ENCODE measurements around the gene GALNT14. TPM values are rescaled to one million over a fixed set of nuclear protein-coding genes. Genes with fewer than 3 reads are reported as not detected.

GALNT14 gene
- total RNA-seq, 4 donors from 2014 or later = 0.15 to 0.62 (median 0.35) TPM; not detected in 1

DNA sequence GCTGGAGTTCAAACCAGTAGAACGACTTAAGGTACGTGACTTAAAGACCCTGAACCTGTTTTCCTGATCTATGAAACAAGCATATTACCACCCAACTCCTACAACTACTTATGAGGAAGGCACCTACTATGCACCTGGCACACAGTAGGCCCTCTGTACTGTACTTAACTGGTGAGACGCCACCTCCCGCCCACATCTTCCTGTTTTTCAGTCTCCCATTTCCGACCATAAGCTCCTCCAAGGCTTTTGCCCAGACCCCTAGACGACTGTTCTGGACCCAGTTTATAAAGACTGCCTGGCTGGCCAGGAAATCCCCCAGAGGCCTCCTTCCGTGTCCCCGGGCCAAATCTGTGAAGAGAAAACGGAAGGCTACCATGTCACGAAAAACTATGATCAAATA, 1.5 kb downstream of the GALNT14 start:
- Histone ChIP-seq H3K4me1 (peaks cover 0 to 23% (median 13%) of the 10 kb centered on the region in 3 donors), H3K4me3 (no peak overlapping the region), H3K9me3 (no peaks in the 10 kb centered on the region), H3K36me3 (no peaks in the 10 kb centered on the region), H3K27me3 (peaks cover 70% of the 10 kb centered on the region), H3K27ac (no peak overlapping the region)
- WGBS, 2 donors (ENCODE audit: low coverage in 1 of 2) = 43 to 66% methylated on average over 4 to 8 of the region's 10 CpGs
- no peak for ATAC-seq
- TF ChIP-seq POLR2A (IDR thresholded peaks at IDR 0.05) (no peak), EP300 (IDR thresholded peaks at IDR 0.05) (no peak), POLR2AphosphoS5 (IDR thresholded peaks at IDR 0.05) (no peak)
- TF ChIP-seq, protein P1, sequence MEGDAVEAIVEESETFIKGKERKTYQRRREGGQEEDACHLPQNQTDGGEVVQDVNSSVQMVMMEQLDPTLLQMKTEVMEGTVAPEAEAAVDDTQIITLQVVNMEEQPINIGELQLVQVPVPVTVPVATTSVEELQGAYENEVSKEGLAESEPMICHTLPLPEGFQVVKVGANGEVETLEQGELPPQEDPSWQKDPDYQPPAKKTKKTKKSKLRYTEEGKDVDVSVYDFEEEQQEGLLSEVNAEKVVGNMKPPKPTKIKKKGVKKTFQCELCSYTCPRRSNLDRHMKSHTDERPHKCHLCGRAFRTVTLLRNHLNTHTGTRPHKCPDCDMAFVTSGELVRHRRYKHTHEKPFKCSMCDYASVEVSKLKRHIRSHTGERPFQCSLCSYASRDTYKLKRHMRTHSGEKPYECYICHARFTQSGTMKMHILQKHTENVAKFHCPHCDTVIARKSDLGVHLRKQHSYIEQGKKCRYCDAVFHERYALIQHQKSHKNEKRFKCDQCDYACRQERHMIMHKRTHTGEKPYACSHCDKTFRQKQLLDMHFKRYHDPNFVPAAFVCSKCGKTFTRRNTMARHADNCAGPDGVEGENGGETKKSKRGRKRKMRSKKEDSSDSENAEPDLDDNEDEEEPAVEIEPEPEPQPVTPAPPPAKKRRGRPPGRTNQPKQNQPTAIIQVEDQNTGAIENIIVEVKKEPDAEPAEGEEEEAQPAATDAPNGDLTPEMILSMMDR (IDR thresholded peaks at IDR 0.05) = no peak

DNA sequence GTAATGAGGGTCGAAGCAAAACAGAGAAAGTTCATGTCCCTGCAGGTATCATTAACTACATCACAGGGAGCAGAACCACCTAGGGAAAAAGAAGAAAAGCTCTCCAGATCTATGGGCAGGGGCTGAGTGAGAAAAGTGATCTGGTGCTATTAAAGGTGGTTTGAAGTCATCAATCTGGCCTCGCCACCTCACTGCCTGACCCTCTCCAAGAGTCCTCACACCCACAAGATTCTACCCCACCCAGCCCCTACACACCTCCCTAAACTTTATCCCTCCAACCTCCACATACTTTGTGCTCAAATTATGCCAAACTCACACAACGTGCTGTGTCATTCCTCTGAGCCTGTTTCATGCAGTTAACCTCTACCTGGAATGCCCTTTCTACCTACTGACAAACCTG, 2.2 kb downstream of the GALNT14 start:
- Histone ChIP-seq H3K4me1 (peaks cover 0 to 23% (median 13%) of the 10 kb centered on the region in 3 donors), H3K27me3 (peaks cover 74% of the 10 kb centered on the region)
- 68 to 82% methylated on average over 3 of the region's 3 CpGs for WGBS, 2 donors (ENCODE audit: low coverage in 1 of 2)

GRCh38 chr2:31134480-31134879, 3.8 kb downstream of the GALNT14 start:
- H3K36me3 ChIP-seq = no peaks in the 10 kb centered on the region
- no peak overlapping the region for H3K27ac ChIP-seq
- H3K9me3 ChIP-seq = no peaks in the 10 kb centered on the region
- 76 to 86% methylated on average over 2 to 3 of the region's 5 CpGs for WGBS, 2 donors (ENCODE audit: low coverage in 1 of 2)
- H3K27me3 ChIP-seq = peaks cover 80% of the 10 kb centered on the region
- H3K4me1 ChIP-seq = peaks cover 0 to 23% (median 13%) of the 10 kb centered on the region in 3 donors
- TF ChIP-seq POLR2A (IDR thresholded peaks at IDR 0.05) (no peak), EP300 (IDR thresholded peaks at IDR 0.05) (no peak), POLR2AphosphoS5 (IDR thresholded peaks at IDR 0.05) (no peak)
- TF ChIP-seq, protein P1 (IDR thresholded peaks at IDR 0.05) = no peak
- H3K4me3 ChIP-seq = no peak overlapping the region
- no peak for ATAC-seq

More for the DNA sequence above, 2.2 kb downstream of the GALNT14 start:
- no peaks in the 10 kb centered on the region for H3K36me3 ChIP-seq
- H3K9me3 ChIP-seq = no peaks in the 10 kb centered on the region
- no peak for ATAC-seq
- H3K4me3 ChIP-seq = no peak overlapping the region
- TF ChIP-seq EP300 (IDR thresholded peaks at IDR 0.05) (no peak), POLR2A (IDR thresholded peaks at IDR 0.05) (no peak), POLR2AphosphoS5 (IDR thresholded peaks at IDR 0.05) (no peak)
- no peak overlapping the region for H3K27ac ChIP-seq

DNA sequence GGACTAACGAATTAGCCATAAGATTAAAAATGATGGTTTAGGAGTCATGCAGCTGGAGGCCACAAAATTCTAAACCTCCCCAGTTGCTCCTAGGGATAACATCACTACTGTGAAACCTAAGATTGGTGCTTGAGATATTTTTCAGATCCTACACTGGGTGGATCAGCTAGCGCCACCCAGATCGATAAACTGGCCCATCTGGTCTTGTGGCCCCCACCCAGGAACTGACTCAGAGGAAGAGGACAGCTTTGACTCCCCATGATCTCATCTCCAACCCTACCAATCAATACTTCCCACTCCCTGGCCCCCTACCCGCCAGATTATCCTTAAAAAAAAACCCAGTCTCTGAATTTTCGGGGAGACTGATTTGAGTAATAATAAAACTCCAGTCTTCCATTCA, 5.5 kb downstream of the GALNT14 start:
- TF ChIP-seq POLR2A (IDR thresholded peaks at IDR 0.05) (no peak), POLR2AphosphoS5 (IDR thresholded peaks at IDR 0.05) (no peak), EP300 (IDR thresholded peaks at IDR 0.05) (no peak)
- TF ChIP-seq, protein P1 (IDR thresholded peaks at IDR 0.05) = no peak

GRCh38 chr2:31131871-31132270, 6.4 kb downstream of the GALNT14 start:
- Histone ChIP-seq H3K4me1 (peaks cover 0 to 3% (median 0%) of the 10 kb centered on the region in 3 donors), H3K9me3 (no peaks in the 10 kb centered on the region), H3K4me3 (no peak overlapping the region), H3K27ac (no peak overlapping the region), H3K27me3 (peaks cover 66% of the 10 kb centered on the region), H3K36me3 (no peaks in the 10 kb centered on the region)
- TF ChIP-seq POLR2A (IDR thresholded peaks at IDR 0.05) = no peak
- TF ChIP-seq, protein P1 (IDR thresholded peaks at IDR 0.05) = no peak
- no peak for TF ChIP-seq POLR2AphosphoS5 (IDR thresholded peaks at IDR 0.05)
- no peak for TF ChIP-seq EP300 (IDR thresholded peaks at IDR 0.05)
- ATAC-seq = no peak
- WGBS, 2 donors (ENCODE audit: low coverage in 1 of 2) = 62% methylated on average over 3 of the region's 4 CpGs; no CpG with 5 or more reads in 1 of the 2 donors

More for the DNA sequence above, 5.5 kb downstream of the GALNT14 start:
- no peaks in the 10 kb centered on the region for H3K36me3 ChIP-seq
- H3K9me3 ChIP-seq = no peaks in the 10 kb centered on the region
- 87 to 93% methylated on average over 3 to 4 of the region's 5 CpGs for WGBS, 2 donors (ENCODE audit: low coverage in 1 of 2)
- no peak overlapping the region for H3K27ac ChIP-seq
- H3K27me3 ChIP-seq = peaks cover 75% of the 10 kb centered on the region
- H3K4me1 ChIP-seq = peaks cover 0 to 12% (median 8%) of the 10 kb centered on the region in 3 donors
- H3K4me3 ChIP-seq = no peak overlapping the region
- no peak for ATAC-seq

All from gastroesophageal sphincter (tissue), 4 donors.